ENCODE data around the gene PTPRD. TPM values are rescaled to one million over a fixed set of nuclear protein-coding genes. Genes with fewer than 3 reads are reported as not detected.

PTPRD gene
- polyA plus RNA-seq, 1 experiment: 0.39 TPM

DNA sequence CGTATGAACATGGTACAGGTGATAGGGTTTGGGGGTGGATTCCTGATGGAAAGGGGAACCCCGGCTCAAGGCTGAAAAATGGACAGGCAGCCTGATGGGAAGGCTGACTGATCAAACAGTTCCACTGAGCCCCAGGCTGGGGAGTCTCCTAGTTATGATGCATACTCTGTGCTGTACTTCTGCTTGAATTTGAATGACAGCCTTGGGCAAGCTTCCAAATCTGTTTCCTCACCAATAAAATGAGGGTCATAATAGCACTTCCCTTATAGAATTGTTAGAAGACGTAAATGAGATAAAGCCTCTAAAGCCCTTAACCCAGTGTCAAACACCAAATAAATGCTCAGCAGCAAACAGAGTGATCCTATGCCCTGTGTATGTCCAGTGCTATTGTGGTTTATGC is 2334.8 kb downstream of the PTPRD start:
- DNase-seq (ENCODE audit: low read depth): no peak
- no peak overlapping the region for H3K4me3 ChIP-seq (ENCODE audit: low read depth, low read length)
- POLR2A ChIA-PET: no interaction called here
- no peaks in the 10 kb centered on the region for H3K36me3 ChIP-seq (ENCODE audit: control insufficient read depth, insufficient read depth, low read length)
- CTCF ChIA-PET: no interaction called here
- TF ChIP-seq, protein P1, sequence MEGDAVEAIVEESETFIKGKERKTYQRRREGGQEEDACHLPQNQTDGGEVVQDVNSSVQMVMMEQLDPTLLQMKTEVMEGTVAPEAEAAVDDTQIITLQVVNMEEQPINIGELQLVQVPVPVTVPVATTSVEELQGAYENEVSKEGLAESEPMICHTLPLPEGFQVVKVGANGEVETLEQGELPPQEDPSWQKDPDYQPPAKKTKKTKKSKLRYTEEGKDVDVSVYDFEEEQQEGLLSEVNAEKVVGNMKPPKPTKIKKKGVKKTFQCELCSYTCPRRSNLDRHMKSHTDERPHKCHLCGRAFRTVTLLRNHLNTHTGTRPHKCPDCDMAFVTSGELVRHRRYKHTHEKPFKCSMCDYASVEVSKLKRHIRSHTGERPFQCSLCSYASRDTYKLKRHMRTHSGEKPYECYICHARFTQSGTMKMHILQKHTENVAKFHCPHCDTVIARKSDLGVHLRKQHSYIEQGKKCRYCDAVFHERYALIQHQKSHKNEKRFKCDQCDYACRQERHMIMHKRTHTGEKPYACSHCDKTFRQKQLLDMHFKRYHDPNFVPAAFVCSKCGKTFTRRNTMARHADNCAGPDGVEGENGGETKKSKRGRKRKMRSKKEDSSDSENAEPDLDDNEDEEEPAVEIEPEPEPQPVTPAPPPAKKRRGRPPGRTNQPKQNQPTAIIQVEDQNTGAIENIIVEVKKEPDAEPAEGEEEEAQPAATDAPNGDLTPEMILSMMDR (IDR thresholded peaks at IDR 0.05; ENCODE audit: insufficient read depth, low read depth, low read length): no peak
- H3K27me3 ChIP-seq (ENCODE audit: control insufficient read depth, insufficient read depth, low read length): no peaks in the 10 kb centered on the region

DNA sequence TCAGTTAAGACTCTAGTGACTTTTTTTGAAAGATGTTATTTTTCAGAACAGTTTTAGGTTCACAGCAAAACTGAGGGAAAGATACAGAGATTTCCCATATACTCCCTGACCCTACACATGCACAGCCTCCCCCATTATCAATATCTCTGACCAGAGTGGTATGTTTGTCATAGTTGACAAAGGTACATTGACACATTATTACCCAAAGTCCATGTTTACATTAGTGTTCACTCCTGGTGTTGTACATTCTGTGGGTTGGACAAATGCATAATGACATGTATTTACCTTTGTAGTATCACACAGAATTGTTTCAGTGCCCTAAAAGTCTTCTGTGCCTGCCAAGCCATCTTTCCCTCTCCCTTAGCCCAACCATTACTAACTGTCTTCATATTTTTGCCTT is 2342.6 kb downstream of the PTPRD start:
- CTCF ChIA-PET: no interaction called here
- H3K27me3 ChIP-seq (ENCODE audit: control insufficient read depth, insufficient read depth, low read length): no peaks in the 10 kb centered on the region
- no peaks in the 10 kb centered on the region for H3K36me3 ChIP-seq (ENCODE audit: control insufficient read depth, insufficient read depth, low read length)
- POLR2A ChIA-PET: no interaction called here
- no peak overlapping the region for H3K4me3 ChIP-seq (ENCODE audit: low read depth, low read length)
- TF ChIP-seq, protein P1 (IDR thresholded peaks at IDR 0.05; ENCODE audit: insufficient read depth, low read depth, low read length): no peak
- DNase-seq (ENCODE audit: low read depth): no peak

DNA sequence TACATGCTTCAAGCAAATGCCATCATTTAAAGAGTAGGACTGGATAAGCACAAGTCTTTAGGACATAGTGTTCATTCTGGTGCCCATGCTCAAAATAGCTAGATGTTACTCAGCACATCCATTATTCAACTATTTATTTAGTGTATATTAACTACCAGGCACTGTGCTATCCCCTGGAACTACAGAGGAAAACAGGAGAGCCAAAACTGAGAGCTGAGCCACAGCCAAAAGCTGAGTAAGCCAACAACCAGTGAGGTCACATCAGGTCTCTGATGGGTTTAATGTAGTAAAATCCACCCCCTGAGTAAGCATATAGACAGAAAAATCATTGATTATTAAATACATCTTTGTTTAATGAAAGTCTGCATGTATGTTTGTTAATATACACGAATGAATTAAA is 2343.9 kb downstream of the PTPRD start:
- TF ChIP-seq, protein P1 (IDR thresholded peaks at IDR 0.05; ENCODE audit: insufficient read depth, low read depth, low read length): no peak
- no peaks in the 10 kb centered on the region for H3K27me3 ChIP-seq (ENCODE audit: control insufficient read depth, insufficient read depth, low read length)
- H3K36me3 ChIP-seq (ENCODE audit: control insufficient read depth, insufficient read depth, low read length): no peaks in the 10 kb centered on the region
- CTCF ChIA-PET: interaction anchor here (0.6 kb wide), 1 partner anchor 17 kb away, joined by 3 read pairs; no protein-coding TSS in a partner anchor
- no peak overlapping the region for H3K4me3 ChIP-seq (ENCODE audit: low read depth, low read length)
- DNase-seq (ENCODE audit: low read depth): no peak
- POLR2A ChIA-PET: no interaction called here

DNA sequence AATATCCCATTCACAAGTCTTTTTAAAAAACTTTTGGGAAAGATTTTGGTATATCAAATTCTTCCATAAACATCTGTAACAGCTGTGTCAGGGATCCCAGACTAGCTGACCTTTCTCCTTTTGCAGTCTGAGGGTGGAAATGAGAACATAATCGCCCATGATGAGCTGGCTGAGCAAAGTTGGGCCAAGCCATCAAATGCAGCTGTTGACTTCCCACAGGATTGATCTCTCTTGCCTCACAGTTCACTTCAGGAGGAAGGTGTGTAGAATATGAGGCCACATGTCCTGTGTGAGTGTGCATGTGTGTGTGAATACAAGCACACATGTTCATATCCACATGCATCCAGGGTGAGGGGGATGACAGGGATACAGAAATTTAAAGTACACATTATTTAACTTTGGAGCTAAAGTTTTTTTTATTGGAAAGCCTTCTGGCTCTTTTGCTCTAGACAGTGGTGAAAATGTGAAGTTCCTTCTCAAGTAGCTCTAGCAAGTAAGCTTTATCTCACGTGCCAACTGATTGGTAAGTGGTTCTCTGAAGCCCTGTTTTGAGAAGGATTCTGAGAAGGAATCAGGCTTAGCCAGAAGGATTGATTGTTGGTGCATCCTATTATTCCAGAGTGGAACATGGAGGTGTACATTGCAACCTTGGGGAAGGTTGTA is 2344.5 kb downstream of the PTPRD start:
- Histone ChIP-seq H3K27me3 (ENCODE audit: control insufficient read depth, insufficient read depth, low read length) (no peaks in the 10 kb centered on the region), H3K4me3 (ENCODE audit: low read depth, low read length) (no peak overlapping the region), H3K36me3 (ENCODE audit: control insufficient read depth, insufficient read depth, low read length) (no peaks in the 10 kb centered on the region)
- CTCF ChIA-PET: interaction anchor here (0.6 kb wide), 1 partner anchor 17 kb away, joined by 3 read pairs; no protein-coding TSS in a partner anchor
- TF ChIP-seq, protein P1 (IDR thresholded peaks at IDR 0.05; ENCODE audit: insufficient read depth, low read depth, low read length): no peak
- POLR2A ChIA-PET: no interaction called here
- no peak for DNase-seq (ENCODE audit: low read depth)

DNA sequence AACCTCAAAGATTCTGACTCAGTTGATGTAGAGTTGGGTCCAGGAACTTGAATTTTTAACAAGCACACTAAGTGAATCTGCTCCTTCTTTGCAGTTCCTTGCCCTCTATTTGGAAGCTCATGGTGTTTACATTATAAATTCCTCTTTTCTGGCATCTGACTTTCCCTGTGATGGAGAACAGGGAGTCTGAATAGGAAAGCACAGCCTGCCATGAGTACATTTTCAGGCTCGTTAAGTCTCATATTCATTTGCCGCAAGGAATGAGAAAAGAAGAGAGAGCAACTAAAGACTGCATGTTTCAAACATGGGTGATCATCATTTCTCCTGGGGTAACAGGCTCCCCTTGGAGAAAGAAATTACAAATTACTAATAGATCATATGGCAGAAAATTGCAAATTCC is 2345.2 kb downstream of the PTPRD start:
- TF ChIP-seq, protein P1 (IDR thresholded peaks at IDR 0.05; ENCODE audit: insufficient read depth, low read depth, low read length): no peak
- DNase-seq (ENCODE audit: low read depth): no peak
- Histone ChIP-seq H3K4me3 (ENCODE audit: low read depth, low read length) (no peak overlapping the region), H3K27me3 (ENCODE audit: control insufficient read depth, insufficient read depth, low read length) (no peaks in the 10 kb centered on the region), H3K36me3 (ENCODE audit: control insufficient read depth, insufficient read depth, low read length) (no peaks in the 10 kb centered on the region)
- CTCF ChIA-PET: no interaction called here
- POLR2A ChIA-PET: no interaction called here
